K562 (cell line): ENCODE measurements around the gene PPFIA1.

Experiments used
- CBX1 ChIP-seq: sonication (generic); IDR thresholded peaks from 2 replicates; pipeline ENCODE4 v1.6.1; 2016; ENCODE audit warnings: antibody characterized with exemption, low read depth, mild to moderate bottlenecking
- CREM ChIP-seq: IDR thresholded peaks from 2 replicates; pipeline ENCODE4 v1.6.1; 2014; ENCODE audit warnings: antibody characterized with exemption, low read depth
- GATA2 ChIP-seq: sonication (generic); formaldehyde crosslinking; IDR thresholded peaks from 2 replicates; pipeline ENCODE4 v1.4.0; 2020; ENCODE audit warnings: mild to moderate bottlenecking, missing genetic modification reagents
- MXI1 ChIP-seq: IDR thresholded peaks from 2 replicates; pipeline ENCODE4 v1.6.1; 2011; ENCODE audit warnings: low read depth, mild to moderate bottlenecking, improper control_type of control experiment, low read length
- POLR2A ChIP-seq: fragments of 450-650 bp; conservative IDR thresholded peaks from 2 replicates; pipeline ENCODE4 v1.6.1; 2016
- SETDB1 ChIP-seq: IDR thresholded peaks from one replicate; pipeline ENCODE4 v1.6.1; 2012; ENCODE audit warnings: low read length, control low read depth, inconsistent platforms
- SMC3 ChIP-seq: conservative IDR thresholded peaks from 2 replicates; pipeline ENCODE4 v1.6.1; 2011; ENCODE audit warnings: low read depth, low read length, improper control_type of control experiment; ENCODE audit not compliant: insufficient read depth
- TEAD1 ChIP-seq, 2 experiments: fragments of 450-650 bp in 1 of 2; sonication (generic) in 1 of 2; formaldehyde crosslinking; IDR thresholded peaks; 2 replicates each; pipeline versions ENCODE4 v1.4.0 to v1.8.0; 2020 to 2022; ENCODE audit warnings: mild to moderate bottlenecking in 2 of 2, missing genetic modification reagents in 1 of 2
- ZNF79 ChIP-seq: fragments of 250-450 bp; sonication (Bioruptor Pico); IDR thresholded peaks from 2 replicates; pipeline ENCODE4 v1.4.0; 2020; ENCODE audit warnings: low read depth, mild to moderate bottlenecking, moderate library complexity
- TF ChIP-seq, protein P1 (sequence below), 2 experiments: fragments of 450-650 bp in 1 of 2; sonication (generic) in 1 of 2; formaldehyde crosslinking in 1 of 2; IDR thresholded peaks; 2 replicates each; pipeline versions ENCODE4 v1.7.1 to v1.9.0; 2016 to 2022; ENCODE audit warnings: inconsistent platforms in 1 of 2, mild to moderate bottlenecking in 1 of 2, missing genetic modification reagents in 1 of 2
- TF ChIP-seq, protein P2 (sequence below), 3 experiments: IDR thresholded peaks in 2 of 3; conservative IDR thresholded peaks in 1 of 3; 2 replicates each; pipeline ENCODE4 v1.5.1; 2011 to 2012; ENCODE audit warnings: low read length in 3 of 3, mild to moderate bottlenecking in 3 of 3, control low read depth in 2 of 3, improper control_type of control experiment in 1 of 3, inconsistent platforms in 1 of 3, low read depth in 1 of 3, mixed read lengths in 1 of 3, moderate library complexity in 1 of 3; ENCODE audit not compliant: insufficient read depth in 2 of 3

DNA sequence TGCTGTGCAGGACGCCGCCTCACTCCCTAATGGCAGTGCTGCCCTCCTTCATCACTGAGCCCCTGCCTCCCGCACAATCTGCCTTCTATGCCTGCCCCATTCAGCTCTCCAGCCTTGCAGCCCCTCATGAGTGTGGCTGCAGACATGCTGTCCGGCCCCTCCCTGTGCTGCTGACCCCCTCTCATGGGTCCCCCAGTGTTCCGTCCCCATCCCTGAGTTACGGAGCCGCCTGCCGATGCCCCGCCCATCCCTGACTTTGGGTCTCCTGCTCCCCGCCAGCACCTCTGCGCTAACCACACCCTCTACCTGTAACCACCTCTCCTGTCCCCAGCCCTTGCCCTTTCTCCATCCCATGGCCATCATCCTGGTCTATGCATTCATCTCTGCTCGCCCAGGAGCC lies 161.1 kb downstream of the PPFIA1 start:
- TF ChIP-seq, protein P1, sequence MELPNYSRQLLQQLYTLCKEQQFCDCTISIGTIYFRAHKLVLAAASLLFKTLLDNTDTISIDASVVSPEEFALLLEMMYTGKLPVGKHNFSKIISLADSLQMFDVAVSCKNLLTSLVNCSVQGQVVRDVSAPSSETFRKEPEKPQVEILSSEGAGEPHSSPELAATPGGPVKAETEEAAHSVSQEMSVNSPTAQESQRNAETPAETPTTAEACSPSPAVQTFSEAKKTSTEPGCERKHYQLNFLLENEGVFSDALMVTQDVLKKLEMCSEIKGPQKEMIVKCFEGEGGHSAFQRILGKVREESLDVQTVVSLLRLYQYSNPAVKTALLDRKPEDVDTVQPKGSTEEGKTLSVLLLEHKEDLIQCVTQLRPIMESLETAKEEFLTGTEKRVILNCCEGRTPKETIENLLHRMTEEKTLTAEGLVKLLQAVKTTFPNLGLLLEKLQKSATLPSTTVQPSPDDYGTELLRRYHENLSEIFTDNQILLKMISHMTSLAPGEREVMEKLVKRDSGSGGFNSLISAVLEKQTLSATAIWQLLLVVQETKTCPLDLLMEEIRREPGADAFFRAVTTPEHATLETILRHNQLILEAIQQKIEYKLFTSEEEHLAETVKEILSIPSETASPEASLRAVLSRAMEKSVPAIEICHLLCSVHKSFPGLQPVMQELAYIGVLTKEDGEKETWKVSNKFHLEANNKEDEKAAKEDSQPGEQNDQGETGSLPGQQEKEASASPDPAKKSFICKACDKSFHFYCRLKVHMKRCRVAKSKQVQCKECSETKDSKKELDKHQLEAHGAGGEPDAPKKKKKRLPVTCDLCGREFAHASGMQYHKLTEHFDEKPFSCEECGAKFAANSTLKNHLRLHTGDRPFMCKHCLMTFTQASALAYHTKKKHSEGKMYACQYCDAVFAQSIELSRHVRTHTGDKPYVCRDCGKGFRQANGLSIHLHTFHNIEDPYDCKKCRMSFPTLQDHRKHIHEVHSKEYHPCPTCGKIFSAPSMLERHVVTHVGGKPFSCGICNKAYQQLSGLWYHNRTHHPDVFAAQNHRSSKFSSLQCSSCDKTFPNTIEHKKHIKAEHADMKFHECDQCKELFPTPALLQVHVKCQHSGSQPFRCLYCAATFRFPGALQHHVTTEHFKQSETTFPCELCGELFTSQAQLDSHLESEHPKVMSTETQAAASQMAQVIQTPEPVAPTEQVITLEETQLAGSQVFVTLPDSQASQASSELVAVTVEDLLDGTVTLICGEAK (IDR thresholded peaks at IDR 0.05) = no peak
- TF ChIP-seq, protein P1 (CRISPR knock-in tag; IDR thresholded peaks at IDR 0.05) = no peak
- no peak for TF ChIP-seq TEAD1 (CRISPR knock-in tag; IDR thresholded peaks at IDR 0.05)
- no peak for TF ChIP-seq GATA2 (CRISPR knock-in tag)
- TF ChIP-seq SETDB1 = no peak
- TF ChIP-seq, protein P2, sequence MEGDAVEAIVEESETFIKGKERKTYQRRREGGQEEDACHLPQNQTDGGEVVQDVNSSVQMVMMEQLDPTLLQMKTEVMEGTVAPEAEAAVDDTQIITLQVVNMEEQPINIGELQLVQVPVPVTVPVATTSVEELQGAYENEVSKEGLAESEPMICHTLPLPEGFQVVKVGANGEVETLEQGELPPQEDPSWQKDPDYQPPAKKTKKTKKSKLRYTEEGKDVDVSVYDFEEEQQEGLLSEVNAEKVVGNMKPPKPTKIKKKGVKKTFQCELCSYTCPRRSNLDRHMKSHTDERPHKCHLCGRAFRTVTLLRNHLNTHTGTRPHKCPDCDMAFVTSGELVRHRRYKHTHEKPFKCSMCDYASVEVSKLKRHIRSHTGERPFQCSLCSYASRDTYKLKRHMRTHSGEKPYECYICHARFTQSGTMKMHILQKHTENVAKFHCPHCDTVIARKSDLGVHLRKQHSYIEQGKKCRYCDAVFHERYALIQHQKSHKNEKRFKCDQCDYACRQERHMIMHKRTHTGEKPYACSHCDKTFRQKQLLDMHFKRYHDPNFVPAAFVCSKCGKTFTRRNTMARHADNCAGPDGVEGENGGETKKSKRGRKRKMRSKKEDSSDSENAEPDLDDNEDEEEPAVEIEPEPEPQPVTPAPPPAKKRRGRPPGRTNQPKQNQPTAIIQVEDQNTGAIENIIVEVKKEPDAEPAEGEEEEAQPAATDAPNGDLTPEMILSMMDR (IDR thresholded peaks at IDR 0.05 in 2 of 3, conservative IDR thresholded peaks at IDR 0.05 in 1 of 3; ENCODE audit: insufficient read depth in 2 of 3, low read depth in 1 of 3, low read length in 3 of 3) = no peak
- no peak for TF ChIP-seq MXI1
- TF ChIP-seq SMC3 = no peak
- TF ChIP-seq CREM = no peak
- no peak for TF ChIP-seq ZNF79 (CRISPR knock-in tag)
- no peak for TF ChIP-seq CBX1
- no peak for TF ChIP-seq POLR2A
